GM23338 (cell line): ENCODE data around the gene CGREF1. TPM values are rescaled to one million over a fixed set of nuclear protein-coding genes. Genes with fewer than 3 reads are reported as not detected.

ENCODE experiments used
- ATAC-seq: fragments of 200-7000 bp; cut with Tn5 transposase; 3 replicates; pipeline ENCODE4 v1.9.1; 2020
- DNase-seq: peaks from one replicate; pipeline ENCODE4 v3.0.0-alpha.2; 2015; ENCODE audit warnings: low spot score
- H2AFZ ChIP-seq: fragments of 200-600 bp; sonication (generic); 2 replicates; pipeline ENCODE4 v1.8.0; 2016; ENCODE audit warnings: antibody characterized with exemption, mild to moderate bottlenecking, moderate library complexity
- H3F3A ChIP-seq: fragments of 200-600 bp; sonication (generic); replicated peaks from 2 replicates; pipeline ENCODE4 v1.8.0; 2017; ENCODE audit warnings: antibody characterized with exemption, mixed run types, low read depth
- H3K27ac ChIP-seq: fragments of 200-600 bp; sonication (generic); 2 replicates; pipeline ENCODE4 v1.6.1; 2016; ENCODE audit warnings: low read depth
- H3K27me3 ChIP-seq: fragments of 200-600 bp; sonication (generic); 2 replicates; pipeline ENCODE4 v1.8.0; 2016; ENCODE audit warnings: mild to moderate bottlenecking, mixed run types, moderate library complexity; ENCODE audit not compliant: insufficient read depth
- H3K36me3 ChIP-seq: fragments of 200-600 bp; sonication (generic); 2 replicates; pipeline ENCODE4 v1.8.0; 2016; ENCODE audit warnings: mild to moderate bottlenecking; ENCODE audit not compliant: insufficient read depth
- H3K4me1 ChIP-seq: fragments of 200-600 bp; sonication (generic); 2 replicates; pipeline ENCODE4 v1.8.0; 2016; ENCODE audit warnings: mild to moderate bottlenecking, moderate library complexity; ENCODE audit not compliant: insufficient read depth
- H3K4me2 ChIP-seq: fragments of 200-600 bp; sonication (generic); 2 replicates; pipeline ENCODE4 v1.7.1; 2017; ENCODE audit warnings: mixed run types
- H3K4me3 ChIP-seq: fragments of 200-600 bp; sonication (generic); 2 replicates; pipeline ENCODE4 v1.6.1; 2016; ENCODE audit warnings: mixed run types
- H3K79me2 ChIP-seq: fragments of 200-600 bp; sonication (generic); replicated peaks from 2 replicates; pipeline ENCODE4 v1.8.0; 2017; ENCODE audit warnings: mild to moderate bottlenecking; ENCODE audit not compliant: insufficient read depth
- H3K9me2 ChIP-seq: fragments of 200-600 bp; sonication (generic); 2 replicates; pipeline ENCODE4 v1.8.0; 2017; ENCODE audit not compliant: insufficient read depth
- H4K20me1 ChIP-seq: fragments of 200-600 bp; sonication (generic); replicated peaks from 2 replicates; pipeline ENCODE4 v1.8.0; 2017; ENCODE audit warnings: mild to moderate bottlenecking; ENCODE audit not compliant: insufficient read depth
- H3K27ac Mint-ChIP-seq: 2 replicates; pipeline ENCODE4 v1.8.0; 2020; ENCODE audit warnings: inconsistent platforms, mild to moderate bottlenecking, moderate library complexity, mixed read lengths
- H3K27me3 Mint-ChIP-seq: 3 replicates; pipeline ENCODE4 v1.8.0; 2022; ENCODE audit warnings: low read depth, mild to moderate bottlenecking, moderate library complexity, mixed read lengths, inconsistent platforms; ENCODE audit not compliant: insufficient read depth, poor library complexity
- H3K36me3 Mint-ChIP-seq: 3 replicates; pipeline ENCODE4 v1.8.0; 2021; ENCODE audit warnings: low read depth, mild to moderate bottlenecking, inconsistent platforms, moderate library complexity, mixed read lengths
- H3K4me1 Mint-ChIP-seq: 3 replicates; pipeline ENCODE4 v1.8.0; 2020; ENCODE audit warnings: mild to moderate bottlenecking, inconsistent platforms, mixed read lengths
- H3K4me3 Mint-ChIP-seq: 3 replicates; pipeline ENCODE4 v1.8.0; 2021; ENCODE audit warnings: moderate library complexity, mild to moderate bottlenecking, inconsistent platforms, mixed read lengths
- H3K9me3 Mint-ChIP-seq: 3 replicates; pipeline ENCODE4 v1.8.0; 2020; ENCODE audit warnings: moderate library complexity, mild to moderate bottlenecking, inconsistent platforms, mixed read lengths
- CREB1 ChIP-seq: fragments of 250-450 bp; sonication (Bioruptor Pico); IDR thresholded peaks from 2 replicates; pipeline ENCODE4 v1.5.0; 2020; ENCODE audit warnings: low read depth, mild to moderate bottlenecking, moderate library complexity
- CTCF ChIP-seq, 2 experiments: fragments of 200-600 bp in 1 of 2; sonication (generic) in 1 of 2; conservative IDR thresholded peaks; 2 replicates each; pipeline versions ENCODE4 v1.5.1 to v1.6.1; 2016 to 2017; ENCODE audit warnings: antibody characterized with exemption in 2 of 2, low read depth in 2 of 2, mild to moderate bottlenecking in 2 of 2, moderate library complexity in 1 of 2
- EZH2 ChIP-seq: fragments of 200-600 bp; sonication (generic); IDR thresholded peaks from one replicate; pipeline ENCODE4 v1.8.0; 2017; ENCODE audit warnings: antibody characterized with exemption, mild to moderate bottlenecking, low read depth; ENCODE audit not compliant: unreplicated experiment
- REST ChIP-seq: IDR thresholded peaks from one replicate; pipeline ENCODE4 v1.6.1; 2018; ENCODE audit warnings: antibody characterized with exemption; ENCODE audit not compliant: unreplicated experiment
- STAT1 ChIP-seq: IDR thresholded peaks from one replicate; pipeline ENCODE4 v1.6.1; 2016; ENCODE audit warnings: antibody characterized with exemption; ENCODE audit not compliant: unreplicated experiment
- ZNF114 ChIP-seq: fragments of 250-450 bp; sonication (Bioruptor Pico); IDR thresholded peaks from 2 replicates; pipeline ENCODE4 v1.5.0; 2020; ENCODE audit warnings: mild to moderate bottlenecking, moderate library complexity
- polyA plus RNA-seq: library from polyadenylated mRNA; unstranded; fragments of >200 nt; fragmentation: Nextera tagmentation; extraction: Ambion mirVana; gene quantifications from 2 replicates; pipeline ENCODE4 v1.2.1, GENCODE V29; 2016
- total RNA-seq: library from RNA; depleted of rRNA; stranded (reverse); fragments of >200 nt; shearing (Covaris generic); gene quantifications from 2 replicates; pipeline ENCODE4 v1.2.3, GENCODE V29; 2014

Gene CGREF1
- total and polyA plus RNA-seq, 2 experiments from 2014 or later: 4.1 to 4.5 TPM

- no peak for TF ChIP-seq CTCF (conservative IDR thresholded peaks at IDR 0.05; ENCODE audit: low read depth in 2 of 2)
These were observed 26.1 kb downstream of the CGREF1 start (continued) for GRCh38 chr2:27092696-27093429.

- H3K36me3 ChIP-seq: no peaks in the 10 kb centered on the region
- H3K27me3 ChIP-seq: peaks cover 5% of the 10 kb centered on the region; the same call in 1 of the 2 replicates
- no peak overlapping the region for H2AFZ ChIP-seq
- Mint-ChIP-seq H3K4me1 (peaks cover 13% of the 10 kb centered on the region), H3K9me3 (no peaks in the 10 kb centered on the region; the same call in 2 of the 3 replicates), H3K27me3 (peaks cover 16% of the 10 kb centered on the region), H3K27ac (no peak overlapping the region; the same call in 1 of the 2 replicates), H3K4me3 (no peak overlapping the region), H3K36me3 (no peaks in the 10 kb centered on the region; the same call in 2 of the 3 replicates)
- H3K4me1 ChIP-seq: peaks cover 8% of the 10 kb centered on the region
- no peaks in the 10 kb centered on the region for H3K9me2 ChIP-seq
- ATAC-seq (no peak), DNase-seq (no peak)
- no peak overlapping the region for H3K4me3 ChIP-seq
- peaks cover 3% of the 10 kb centered on the region; the same call in 1 of the 2 replicates for H3F3A ChIP-seq
- no peak overlapping the region for H3K27ac ChIP-seq
- no peaks in the 10 kb centered on the region for H3K79me2 ChIP-seq
- no peak overlapping the region for H3K4me2 ChIP-seq
- no peaks in the 10 kb centered on the region; the same call in 1 of the 2 replicates for H4K20me1 ChIP-seq
- TF ChIP-seq EZH2: no peak
- TF ChIP-seq CTCF (conservative IDR thresholded peaks at IDR 0.05; ENCODE audit: low read depth in 2 of 2): 0 out of 4 replicates have a peak, but pooled peaks of 1 of the 2 experiments have one; percentile 7
- TF ChIP-seq REST: no peak
- TF ChIP-seq ZNF114 (CRISPR knock-in tag): no peak
- no peak for TF ChIP-seq STAT1
- no peak for TF ChIP-seq CREB1
These were observed 26.9 kb downstream of the CGREF1 start for GRCh38 chr2:27091746-27092695.
